ENCODE data around the gene IFITM10. TPM values are rescaled to one million over a fixed set of nuclear protein-coding genes. Genes with fewer than 3 reads are reported as not detected.

IFITM10 gene
- total RNA-seq, 1 experiment from 2014 or later: 18.0 TPM

DNA sequence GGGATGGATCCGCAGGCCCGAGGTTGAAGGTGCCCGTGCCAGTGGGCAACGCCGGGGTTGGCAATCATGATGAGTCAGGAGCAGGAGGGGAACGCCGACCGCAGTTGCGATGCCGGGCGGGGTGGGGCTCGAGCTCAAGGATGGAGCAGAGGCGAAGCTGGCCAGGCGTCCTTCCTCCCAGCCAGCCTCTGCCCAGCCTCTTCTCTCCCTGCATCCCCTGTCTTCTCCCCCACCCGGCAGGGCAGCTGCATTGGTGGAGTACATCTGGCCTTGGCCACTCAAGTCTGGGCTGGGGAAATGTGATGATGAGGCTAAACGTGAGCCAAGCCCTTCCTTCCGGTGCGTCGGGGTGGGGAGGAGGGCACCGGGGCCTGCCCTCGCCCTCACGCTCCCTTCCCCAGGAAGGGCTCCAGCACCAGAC is 3.9 kb downstream of the IFITM10 start:
- H3K4me3 ChIP-seq (ENCODE audit: low read depth in 2 of 2, low read length in 2 of 2): no peak overlapping the region
- no peaks in the 10 kb centered on the region for H3K27me3 ChIP-seq (ENCODE audit: control insufficient read depth, insufficient read depth, low read length)
- ATAC-seq (no peak), DNase-seq (ENCODE audit: low read depth, low spot score) (no peak)
- H3K27ac ChIP-seq (ENCODE audit: low read length): no peak overlapping the region
- in situ Hi-C loops (cut with HindIII; ENCODE audit: low pct_unique_long_range_greater_than_20kb, low sequenced_read_pairs): no loop called here
- ChIA-PET CTCF (no interaction called here), POLR2A (no interaction called here)
- BruUV-seq (replicated peaks): no TSS peak
- H3K9me3 ChIP-seq (ENCODE audit: control insufficient read depth, insufficient read depth, low read depth, low read length): no peaks in the 10 kb centered on the region
- intact Hi-C loops (cut with micrococcal nuclease; ENCODE audit: unreplicated experiment): no loop called here
- H3K36me3 ChIP-seq (ENCODE audit: control insufficient read depth, insufficient read depth, low read length): no peaks in the 10 kb centered on the region
- TF ChIP-seq SIN3A (IDR thresholded peaks at IDR 0.05; ENCODE audit: borderline replicate concordance, insufficient read depth, low read depth, low read length) (no peak), TCF7L2 (IDR thresholded peaks at IDR 0.05; ENCODE audit: low read depth, low read length) (no peak), POLR2AphosphoS5 (IDR thresholded peaks at IDR 0.05; ENCODE audit: low read depth, low read length) (no peak)
- TF ChIP-seq, protein P1, sequence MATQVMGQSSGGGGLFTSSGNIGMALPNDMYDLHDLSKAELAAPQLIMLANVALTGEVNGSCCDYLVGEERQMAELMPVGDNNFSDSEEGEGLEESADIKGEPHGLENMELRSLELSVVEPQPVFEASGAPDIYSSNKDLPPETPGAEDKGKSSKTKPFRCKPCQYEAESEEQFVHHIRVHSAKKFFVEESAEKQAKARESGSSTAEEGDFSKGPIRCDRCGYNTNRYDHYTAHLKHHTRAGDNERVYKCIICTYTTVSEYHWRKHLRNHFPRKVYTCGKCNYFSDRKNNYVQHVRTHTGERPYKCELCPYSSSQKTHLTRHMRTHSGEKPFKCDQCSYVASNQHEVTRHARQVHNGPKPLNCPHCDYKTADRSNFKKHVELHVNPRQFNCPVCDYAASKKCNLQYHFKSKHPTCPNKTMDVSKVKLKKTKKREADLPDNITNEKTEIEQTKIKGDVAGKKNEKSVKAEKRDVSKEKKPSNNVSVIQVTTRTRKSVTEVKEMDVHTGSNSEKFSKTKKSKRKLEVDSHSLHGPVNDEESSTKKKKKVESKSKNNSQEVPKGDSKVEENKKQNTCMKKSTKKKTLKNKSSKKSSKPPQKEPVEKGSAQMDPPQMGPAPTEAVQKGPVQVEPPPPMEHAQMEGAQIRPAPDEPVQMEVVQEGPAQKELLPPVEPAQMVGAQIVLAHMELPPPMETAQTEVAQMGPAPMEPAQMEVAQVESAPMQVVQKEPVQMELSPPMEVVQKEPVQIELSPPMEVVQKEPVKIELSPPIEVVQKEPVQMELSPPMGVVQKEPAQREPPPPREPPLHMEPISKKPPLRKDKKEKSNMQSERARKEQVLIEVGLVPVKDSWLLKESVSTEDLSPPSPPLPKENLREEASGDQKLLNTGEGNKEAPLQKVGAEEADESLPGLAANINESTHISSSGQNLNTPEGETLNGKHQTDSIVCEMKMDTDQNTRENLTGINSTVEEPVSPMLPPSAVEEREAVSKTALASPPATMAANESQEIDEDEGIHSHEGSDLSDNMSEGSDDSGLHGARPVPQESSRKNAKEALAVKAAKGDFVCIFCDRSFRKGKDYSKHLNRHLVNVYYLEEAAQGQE (IDR thresholded peaks at IDR 0.05; ENCODE audit: insufficient read depth in 1 of 2, low read depth in 2 of 2, low read length in 1 of 2): no peak
- TF ChIP-seq, protein P2, sequence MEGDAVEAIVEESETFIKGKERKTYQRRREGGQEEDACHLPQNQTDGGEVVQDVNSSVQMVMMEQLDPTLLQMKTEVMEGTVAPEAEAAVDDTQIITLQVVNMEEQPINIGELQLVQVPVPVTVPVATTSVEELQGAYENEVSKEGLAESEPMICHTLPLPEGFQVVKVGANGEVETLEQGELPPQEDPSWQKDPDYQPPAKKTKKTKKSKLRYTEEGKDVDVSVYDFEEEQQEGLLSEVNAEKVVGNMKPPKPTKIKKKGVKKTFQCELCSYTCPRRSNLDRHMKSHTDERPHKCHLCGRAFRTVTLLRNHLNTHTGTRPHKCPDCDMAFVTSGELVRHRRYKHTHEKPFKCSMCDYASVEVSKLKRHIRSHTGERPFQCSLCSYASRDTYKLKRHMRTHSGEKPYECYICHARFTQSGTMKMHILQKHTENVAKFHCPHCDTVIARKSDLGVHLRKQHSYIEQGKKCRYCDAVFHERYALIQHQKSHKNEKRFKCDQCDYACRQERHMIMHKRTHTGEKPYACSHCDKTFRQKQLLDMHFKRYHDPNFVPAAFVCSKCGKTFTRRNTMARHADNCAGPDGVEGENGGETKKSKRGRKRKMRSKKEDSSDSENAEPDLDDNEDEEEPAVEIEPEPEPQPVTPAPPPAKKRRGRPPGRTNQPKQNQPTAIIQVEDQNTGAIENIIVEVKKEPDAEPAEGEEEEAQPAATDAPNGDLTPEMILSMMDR (IDR thresholded peaks at IDR 0.05): no peak
- H3K4me1 ChIP-seq (ENCODE audit: control insufficient read depth, insufficient read depth, low read length): peaks cover 23% of the 10 kb centered on the region

DNA sequence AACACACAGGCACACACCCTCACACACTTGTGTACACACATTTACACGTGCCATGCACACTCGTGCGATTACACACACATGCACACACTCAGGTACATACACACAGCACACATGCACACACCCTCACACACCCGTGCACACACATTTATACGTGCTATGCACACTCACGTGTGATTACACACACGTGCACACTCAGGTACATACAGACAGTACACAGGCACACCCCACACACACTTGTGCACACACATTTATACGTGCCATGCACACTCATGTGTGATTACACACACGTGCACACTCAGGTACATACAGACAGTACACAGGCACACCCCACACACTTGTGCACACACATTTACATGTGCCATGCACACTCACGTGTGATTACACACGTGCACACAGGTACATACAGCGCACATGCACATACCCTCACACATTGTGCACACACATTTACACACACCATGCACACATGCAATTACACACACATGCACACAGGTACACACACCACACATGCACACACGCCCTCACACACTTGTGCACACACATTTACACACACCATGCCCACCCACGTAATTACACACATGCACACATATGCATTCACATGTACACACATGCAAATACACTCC is 4.6 kb downstream of the IFITM10 start:
- DNase-seq (ENCODE audit: low read depth, low spot score) (no peak), ATAC-seq (no peak)
- Histone ChIP-seq H3K9me3 (ENCODE audit: control insufficient read depth, insufficient read depth, low read depth, low read length) (no peaks in the 10 kb centered on the region), H3K27me3 (ENCODE audit: control insufficient read depth, insufficient read depth, low read length) (no peaks in the 10 kb centered on the region), H3K4me1 (ENCODE audit: control insufficient read depth, insufficient read depth, low read length) (peaks cover 16% of the 10 kb centered on the region), H3K27ac (ENCODE audit: low read length) (no peak overlapping the region), H3K36me3 (ENCODE audit: control insufficient read depth, insufficient read depth, low read length) (no peaks in the 10 kb centered on the region), H3K4me3 (ENCODE audit: low read depth in 2 of 2, low read length in 2 of 2) (no peak overlapping the region)
- no TSS peak for BruUV-seq (replicated peaks)
- POLR2A ChIA-PET: no interaction called here
- CTCF ChIA-PET: no interaction called here
- intact Hi-C loops (cut with micrococcal nuclease; ENCODE audit: unreplicated experiment) (no loop called here), in situ Hi-C loops (cut with HindIII; ENCODE audit: low pct_unique_long_range_greater_than_20kb, low sequenced_read_pairs) (no loop called here)
- TF ChIP-seq, protein P2 (IDR thresholded peaks at IDR 0.05): no peak
- TF ChIP-seq, protein P1 (IDR thresholded peaks at IDR 0.05; ENCODE audit: insufficient read depth in 1 of 2, low read depth in 2 of 2, low read length in 1 of 2): no peak
- no peak; the same call in 1 of the 2 replicates for TF ChIP-seq POLR2AphosphoS5 (IDR thresholded peaks at IDR 0.05; ENCODE audit: low read depth, low read length)
- TF ChIP-seq TCF7L2 (IDR thresholded peaks at IDR 0.05; ENCODE audit: low read depth, low read length): no peak
- no peak for TF ChIP-seq SIN3A (IDR thresholded peaks at IDR 0.05; ENCODE audit: borderline replicate concordance, insufficient read depth, low read depth, low read length)

Data from Panc1 (cell line).